ENCODE data around the gene EBF3. TPM values are rescaled to one million over a fixed set of nuclear protein-coding genes. Genes with fewer than 3 reads are reported as not detected.

Gene EBF3
- total RNA-seq, 2 donors from 2014 or later: 0.12 to 0.80 TPM

GRCh38 chr10:129866894-129867293 lies 97.2 kb downstream of the EBF3 start:
- intact Hi-C loops (cut with DNase I): no loop called here
- Histone ChIP-seq H3K27ac (no peak overlapping the region), H3K4me3 (no peak overlapping the region), H3K27me3 (no peaks in the 10 kb centered on the region), H3K4me1 (no peaks in the 10 kb centered on the region), H3K9ac (ENCODE audit: low read depth in 2 of 2, low read length in 2 of 2) (no peak overlapping the region), H3K9me3 (no peaks in the 10 kb centered on the region), H3K36me3 (no peaks in the 10 kb centered on the region)
- DNase-seq: no peak
- TF ChIP-seq CTCF (IDR thresholded peaks at IDR 0.05): no peak

- Histone ChIP-seq H3K4me3 (no peak overlapping the region), H3K36me3 (no peaks in the 10 kb centered on the region), H3K4me1 (no peaks in the 10 kb centered on the region), H3K9ac (ENCODE audit: low read depth in 2 of 2, low read length in 2 of 2) (no peak overlapping the region), H3K27ac (no peak overlapping the region), H3K9me3 (no peaks in the 10 kb centered on the region), H3K27me3 (no peaks in the 10 kb centered on the region)
- no peak for DNase-seq
- no peak for TF ChIP-seq CTCF (IDR thresholded peaks at IDR 0.05)
- intact Hi-C loops (cut with DNase I): no loop called here
These were observed 98.1 kb downstream of the EBF3 start for GRCh38 chr10:129865960-129866359.

- intact Hi-C loops (cut with DNase I): no loop called here
- Histone ChIP-seq H3K9ac (ENCODE audit: low read depth in 2 of 2, low read length in 2 of 2) (no peak overlapping the region), H3K4me1 (no peaks in the 10 kb centered on the region), H3K36me3 (no peaks in the 10 kb centered on the region), H3K27me3 (no peaks in the 10 kb centered on the region), H3K4me3 (no peak overlapping the region), H3K27ac (no peak overlapping the region), H3K9me3 (no peaks in the 10 kb centered on the region)
- no peak for DNase-seq
- TF ChIP-seq CTCF (IDR thresholded peaks at IDR 0.05): no peak
These were observed 98.7 kb downstream of the EBF3 start for GRCh38 chr10:129865413-129865812.

GRCh38 chr10:129864601-129865126 lies 99.4 kb downstream of the EBF3 start:
- intact Hi-C loops (cut with DNase I): no loop called here
- Histone ChIP-seq H3K36me3 (no peaks in the 10 kb centered on the region), H3K27ac (no peak overlapping the region), H3K27me3 (no peaks in the 10 kb centered on the region), H3K9me3 (no peaks in the 10 kb centered on the region), H3K4me1 (no peaks in the 10 kb centered on the region), H3K9ac (ENCODE audit: low read depth in 2 of 2, low read length in 2 of 2) (no peak overlapping the region), H3K4me3 (no peak overlapping the region)
- DNase-seq: no peak
- no peak for TF ChIP-seq CTCF (IDR thresholded peaks at IDR 0.05)

- Histone ChIP-seq H3K36me3 (no peaks in the 10 kb centered on the region), H3K27ac (no peak overlapping the region), H3K9me3 (no peaks in the 10 kb centered on the region), H3K4me1 (no peaks in the 10 kb centered on the region), H3K9ac (ENCODE audit: low read depth in 2 of 2, low read length in 2 of 2) (no peak overlapping the region), H3K27me3 (no peaks in the 10 kb centered on the region), H3K4me3 (no peak overlapping the region)
- no peak for DNase-seq
- intact Hi-C loops (cut with DNase I): no loop called here
- no peak for TF ChIP-seq CTCF (IDR thresholded peaks at IDR 0.05)
These were observed 100.0 kb downstream of the EBF3 start for GRCh38 chr10:129864082-129864481.

Measured in colonic mucosa (tissue), 4 donors.